NOMO-1 treated with dmso at 0.1 percent for 144 hours (cell line): ENCODE measurements around the gene FEV.

Source experiments
- DNase-seq: peaks from one replicate; lab custom pipeline; 2025; ENCODE audit not compliant: unreplicated experiment; lab: John Stamatoyannopoulos, UW

FEV gene

GRCh38 chr2:218993345-218994315 is 8.6 kb upstream of the FEV start, which contains the start of gene CRYBA2:
TSS of gene CRYBA2 (minus strand) at chr2:218993422. CDS start at chr2:218993176, 246 bp downstream.
- DNase-seq = no peak

- no peak for DNase-seq
These were observed 7.8 kb upstream of the FEV start for GRCh38 chr2:218992703-218993344.

- no peak for DNase-seq
These were observed 7.2 kb upstream of the FEV start for GRCh38 chr2:218992196-218992595.

GRCh38 chr2:218991674-218992168 is 6.7 kb upstream of the FEV start:
- DNase-seq = no peak

- DNase-seq = no peak
These were observed 5.6 kb upstream of the FEV start for GRCh38 chr2:218990612-218991011.

- no peak for DNase-seq
These were observed 5.1 kb upstream of the FEV start for GRCh38 chr2:218990052-218990451.

- no peak for DNase-seq
These were observed 3.7 kb upstream of the FEV start for GRCh38 chr2:218988650-218989049.

GRCh38 chr2:218988164-218988563 is 3.2 kb upstream of the FEV start:
- no peak for DNase-seq

GRCh38 chr2:218986148-218986761 is 1.3 kb upstream of the FEV start:
- no peak for DNase-seq

GRCh38 chr2:218985325-218986091 is 524 bp upstream of the FEV start:
- no peak for DNase-seq

- DNase-seq = no peak
These were observed 554 bp downstream of the FEV start for GRCh38 chr2:218984239-218985020.

- no peak for DNase-seq
These were observed 1.1 kb downstream of the FEV start for GRCh38 chr2:218983934-218984238.

- no peak for DNase-seq
These were observed 1.6 kb downstream of the FEV start for GRCh38 chr2:218983263-218983933.

- DNase-seq = no peak
These were observed 2.3 kb downstream of the FEV start for GRCh38 chr2:218982586-218983262.

- DNase-seq = peak; percentile 18
These were observed 3.0 kb downstream of the FEV start for GRCh38 chr2:218981881-218982585.

GRCh38 chr2:218981390-218981880 is 3.5 kb downstream of the FEV start:
- no peak for DNase-seq

GRCh38 chr2:218980735-218981389 is 4.1 kb downstream of the FEV start:
- DNase-seq = no peak
